HG03460 (cell line): ENCODE measurements around the gene SELENOT.
"Not testable (repeated sequence)": the region's sequence is repeated elsewhere in the genome, so short reads cannot be mapped to it uniquely, and the experiment has no call there.

Experiments
- ATAC-seq: cut with Tn5 transposase; IDR thresholded peaks from one replicate; pipeline ENCODE4 v1.9.1; 2021; ENCODE audit not compliant: unreplicated experiment

Gene SELENOT, protein sequence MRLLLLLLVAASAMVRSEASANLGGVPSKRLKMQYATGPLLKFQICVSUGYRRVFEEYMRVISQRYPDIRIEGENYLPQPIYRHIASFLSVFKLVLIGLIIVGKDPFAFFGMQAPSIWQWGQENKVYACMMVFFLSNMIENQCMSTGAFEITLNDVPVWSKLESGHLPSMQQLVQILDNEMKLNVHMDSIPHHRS

GRCh38 chr3:150603153-150603979 is at the start of gene SELENOT:
TSS of gene SELENOT (plus strand) at chr3:150603321. CDS start at chr3:150603363, 42 bp downstream.
- ATAC-seq, result peak; percentile 48

GRCh38 chr3:150555859-150556436 is 47.2 kb upstream of the SELENOT start:
- ATAC-seq, result no peak

DNA sequence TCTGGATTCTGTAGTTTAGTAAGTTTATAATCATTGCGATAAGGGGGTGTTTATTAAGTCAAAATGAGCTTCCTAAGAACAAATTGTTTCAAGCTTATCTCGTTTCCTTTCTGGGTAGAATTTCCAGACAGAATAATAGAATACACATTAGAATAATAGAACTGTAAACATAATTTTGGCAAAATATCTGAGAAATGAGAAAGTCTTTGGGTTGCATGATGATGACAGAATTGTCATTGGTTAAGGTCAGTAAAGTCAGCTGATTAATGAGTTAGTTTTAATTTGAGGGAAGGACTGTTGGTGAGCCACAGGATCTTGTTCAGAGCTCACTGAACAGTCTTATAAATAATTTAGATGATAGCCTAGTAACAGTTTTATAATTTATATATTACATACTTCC is 46.3 kb upstream of the SELENOT start:
- ATAC-seq, result no peak

GRCh38 chr3:150557725-150558124 is 45.4 kb upstream of the SELENOT start:
- ATAC-seq, result no peak

GRCh38 chr3:150564243-150564642 is 38.9 kb upstream of the SELENOT start:
- no peak for ATAC-seq

DNA sequence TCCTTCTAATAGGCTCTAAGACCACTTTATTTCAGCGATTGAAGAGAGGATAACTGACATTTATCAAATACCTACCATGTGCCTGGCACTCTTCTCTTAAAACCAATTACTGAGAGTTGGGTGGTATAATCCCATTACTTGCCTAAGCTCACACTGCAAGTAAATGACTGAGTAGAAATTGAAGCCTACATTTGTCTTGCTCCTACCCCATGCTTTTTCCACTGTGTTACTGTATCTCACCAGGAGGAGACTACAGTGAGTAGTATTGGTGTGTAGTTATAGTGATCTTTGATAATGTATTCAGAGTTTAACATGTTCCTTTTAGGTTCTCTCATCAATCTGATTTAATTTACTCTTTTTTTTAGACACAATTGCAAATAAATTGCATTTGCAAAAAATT is 35.8 kb upstream of the SELENOT start:
- no peak for ATAC-seq

DNA sequence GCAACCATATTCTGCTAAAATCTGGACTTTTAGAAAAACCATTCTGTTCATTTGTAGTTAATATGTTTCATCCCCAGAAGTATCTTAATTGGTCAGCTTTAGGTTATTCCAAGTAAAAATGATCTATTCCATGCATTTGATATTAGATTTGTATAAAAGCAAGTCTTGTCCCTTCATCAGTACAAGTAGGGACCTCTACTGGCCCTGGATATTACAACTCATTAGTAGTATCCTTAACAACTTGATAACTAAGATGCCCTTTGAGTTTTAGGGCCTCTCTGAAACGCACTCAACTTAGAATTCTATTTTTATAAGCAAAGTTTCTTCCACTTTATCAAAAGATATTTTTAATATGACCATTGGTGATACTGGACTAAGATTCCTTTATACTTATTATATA is 25.3 kb upstream of the SELENOT start:
- no peak for ATAC-seq

- no peak for ATAC-seq
Measured at GRCh38 chr3:150581174-150581573, 21.9 kb upstream of the SELENOT start.

DNA sequence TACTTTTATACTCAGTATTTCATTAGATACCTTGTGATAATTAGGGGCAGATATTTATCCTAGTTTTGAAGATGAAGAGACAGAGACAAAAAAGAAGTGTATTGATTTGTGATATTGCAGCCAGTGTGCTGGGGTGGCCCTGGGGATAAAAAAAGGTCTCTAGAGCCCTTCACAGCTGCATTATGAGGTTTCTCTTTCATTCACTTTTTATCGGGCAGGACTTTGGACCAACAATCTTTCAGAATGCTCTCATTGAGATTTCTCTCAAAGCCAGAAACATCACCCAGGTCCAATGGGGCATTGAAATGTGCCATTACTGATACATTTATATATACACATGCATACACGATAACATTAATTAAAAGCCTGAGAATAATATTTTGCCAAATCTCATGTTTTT is 20.5 kb upstream of the SELENOT start:
- peak; percentile 60 for ATAC-seq

DNA sequence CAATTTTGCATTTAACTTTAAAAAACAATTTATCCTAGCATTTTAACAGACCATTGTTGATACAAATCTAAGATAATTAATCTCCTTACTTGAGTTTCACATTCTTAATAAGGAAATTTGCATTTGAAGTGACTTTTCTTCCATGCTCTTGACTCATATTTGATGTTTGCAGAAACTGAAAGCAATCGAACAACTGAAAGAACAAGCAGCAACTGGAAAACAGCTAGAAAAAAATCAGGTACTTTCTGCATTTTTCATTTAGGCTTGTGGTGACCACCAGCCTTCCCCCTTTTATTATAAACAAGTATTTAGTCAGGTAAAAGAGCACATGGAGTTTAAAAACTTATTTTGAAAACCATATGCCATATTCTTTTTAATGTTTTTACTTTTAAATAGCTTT is 20.1 kb upstream of the SELENOT start:
- peak; percentile 72 for ATAC-seq

DNA sequence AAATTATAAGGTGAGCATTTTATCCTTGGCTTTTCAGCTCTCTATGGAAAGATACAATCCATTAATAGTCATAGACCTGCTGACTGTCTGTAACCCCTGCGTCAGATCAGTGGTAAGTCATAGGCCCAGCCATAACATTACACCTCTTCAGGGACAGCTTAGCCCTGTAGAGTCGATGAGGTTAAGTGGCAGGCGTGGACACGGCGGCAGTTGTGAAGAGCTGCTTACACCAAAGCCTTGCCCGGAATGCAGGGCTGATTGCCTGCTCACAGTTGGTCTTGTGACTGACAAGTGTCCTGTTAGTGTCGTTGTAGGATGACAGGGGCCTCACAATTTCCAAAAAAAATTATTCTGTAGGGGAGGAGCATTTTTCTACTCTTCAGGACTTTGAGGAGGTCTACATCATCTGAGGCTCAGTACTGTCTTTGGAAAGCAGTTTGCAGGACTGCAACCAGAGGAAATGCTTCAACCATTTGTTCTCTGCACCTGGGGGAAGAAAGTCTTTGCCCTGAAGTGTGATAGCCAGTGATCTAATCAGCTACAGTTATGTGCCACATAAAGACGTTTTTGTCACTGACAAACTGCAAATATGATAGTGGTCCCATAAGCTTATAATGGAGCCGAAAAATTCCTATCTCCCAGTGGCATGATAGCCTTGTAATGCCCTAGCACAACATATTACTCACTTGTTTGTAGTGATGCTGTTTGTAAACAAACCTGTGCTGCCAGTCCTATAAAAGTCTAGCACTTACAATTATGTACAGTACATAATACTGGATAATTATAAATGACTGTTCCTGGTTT is 14.9 kb upstream of the SELENOT start:
- no peak for ATAC-seq

GRCh38 chr3:150589759-150590158 is 13.4 kb upstream of the SELENOT start:
- no peak for ATAC-seq

DNA sequence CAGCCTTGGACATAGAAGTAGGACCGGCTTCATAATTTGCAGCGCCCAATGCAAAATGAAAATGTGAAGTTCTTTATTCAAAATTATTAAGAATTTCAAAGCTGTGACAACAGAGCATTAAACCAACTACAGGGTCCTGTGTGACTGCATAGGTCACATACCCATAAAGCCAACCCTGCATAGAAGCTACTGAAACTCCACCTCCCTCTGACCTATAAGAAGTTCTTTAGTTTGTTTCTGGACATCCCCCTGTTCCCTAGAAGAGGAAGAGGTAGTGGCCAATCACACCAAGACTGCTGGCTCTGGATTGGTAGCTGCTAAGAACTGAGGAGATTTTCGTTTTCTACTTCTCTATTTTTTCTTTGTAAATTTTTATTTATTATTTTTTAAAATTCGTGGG is 9.0 kb upstream of the SELENOT start:
- ATAC-seq, result no peak

- no peak for ATAC-seq
Measured at GRCh38 chr3:150597646-150598045, 5.5 kb upstream of the SELENOT start.

GRCh38 chr3:150599611-150600297 is 3.4 kb upstream of the SELENOT start:
- peak; percentile 22 for ATAC-seq

DNA sequence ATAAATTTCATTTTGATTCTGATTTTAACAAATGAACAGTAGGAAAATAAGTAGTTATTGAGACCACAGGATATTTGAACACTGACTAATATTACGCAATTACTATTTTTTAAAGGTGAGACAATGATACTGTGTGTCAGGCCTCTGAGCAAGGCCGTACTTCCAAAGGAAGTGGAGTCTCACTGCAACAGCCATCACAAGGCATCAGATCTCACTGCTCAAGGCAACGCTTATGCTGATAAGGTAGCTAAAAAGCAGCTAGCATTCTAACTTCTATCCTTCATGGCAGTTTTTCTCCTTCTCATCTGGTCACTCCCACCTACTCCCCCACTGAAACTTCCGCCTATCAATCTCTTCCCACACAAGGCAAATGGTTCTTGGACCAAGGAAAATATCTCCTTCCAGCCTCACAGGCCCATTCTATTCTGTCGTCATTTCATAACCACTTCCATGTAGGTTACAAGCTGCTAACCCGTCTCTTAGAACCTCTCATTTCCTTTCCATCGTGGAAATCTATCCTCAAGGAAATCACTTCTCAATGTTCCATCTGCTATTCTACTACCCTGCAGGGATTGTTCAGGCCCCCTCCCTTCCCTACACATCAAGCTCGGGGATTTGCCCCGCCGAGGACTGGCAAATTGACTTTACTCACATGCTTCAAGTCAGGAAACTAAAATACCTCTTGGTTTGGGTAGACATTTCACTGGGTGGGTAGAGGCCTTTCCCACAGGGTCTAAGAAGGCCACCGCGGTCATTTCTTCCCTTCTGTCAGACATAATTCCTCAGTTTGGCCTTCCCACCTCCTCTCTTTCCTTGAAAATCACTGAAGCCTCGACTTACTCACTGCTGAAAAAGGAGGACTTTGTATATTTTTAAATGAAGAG is 2.2 kb upstream of the SELENOT start:
- not testable (repeated sequence) for ATAC-seq

DNA sequence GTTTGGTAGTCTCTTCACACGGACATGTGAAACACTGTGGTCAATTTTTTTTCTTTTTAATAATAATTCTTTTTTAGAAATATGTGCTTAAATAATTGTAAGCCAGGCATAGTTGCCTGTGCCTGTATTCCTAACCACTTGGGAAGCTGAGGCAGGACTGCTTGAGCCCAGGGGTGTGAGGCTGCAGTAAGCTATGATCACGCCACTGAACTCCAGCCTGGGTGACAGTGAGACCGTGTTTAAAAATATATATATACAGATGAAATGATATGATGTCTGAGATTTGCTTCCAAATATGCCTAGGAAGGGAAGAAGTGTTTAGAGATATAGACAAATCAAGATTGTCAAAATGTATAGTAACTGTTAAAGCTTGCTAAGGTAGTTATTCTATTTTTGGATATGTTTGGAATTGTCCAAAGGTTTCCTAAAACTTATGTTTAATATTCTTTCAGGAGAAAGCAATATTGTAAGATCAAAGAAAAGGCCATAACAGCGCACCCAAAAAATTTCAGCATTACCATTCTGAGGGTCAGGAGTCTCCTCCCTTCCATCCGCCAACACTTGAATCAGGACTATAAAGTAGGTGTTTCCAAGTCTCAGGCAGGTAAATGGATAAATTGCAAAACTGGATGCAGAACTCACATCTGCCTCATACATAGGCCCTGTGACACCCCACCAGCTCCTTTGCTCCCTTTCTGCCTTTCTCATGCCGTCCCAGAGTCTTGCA is 532 bp upstream of the SELENOT start:
- ATAC-seq, result peak; percentile 3

DNA sequence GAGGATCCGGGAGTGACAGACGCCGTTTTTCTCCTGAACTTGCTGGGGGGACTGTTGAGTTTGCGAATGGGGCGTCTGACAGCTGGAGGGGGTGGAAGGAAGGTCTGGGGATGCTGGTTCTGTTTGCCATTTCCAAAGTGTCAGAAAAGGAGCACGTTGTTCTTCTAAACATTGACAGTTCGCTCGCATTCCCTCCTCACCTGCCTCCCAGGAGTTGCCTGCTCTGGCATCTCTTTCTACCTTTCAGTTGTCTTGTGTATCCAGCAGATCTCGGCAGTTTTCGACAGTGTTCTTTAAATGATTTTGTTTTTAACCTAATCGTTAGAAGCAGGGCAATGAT is 829 bp downstream of the SELENOT start:
- no peak for ATAC-seq

DNA sequence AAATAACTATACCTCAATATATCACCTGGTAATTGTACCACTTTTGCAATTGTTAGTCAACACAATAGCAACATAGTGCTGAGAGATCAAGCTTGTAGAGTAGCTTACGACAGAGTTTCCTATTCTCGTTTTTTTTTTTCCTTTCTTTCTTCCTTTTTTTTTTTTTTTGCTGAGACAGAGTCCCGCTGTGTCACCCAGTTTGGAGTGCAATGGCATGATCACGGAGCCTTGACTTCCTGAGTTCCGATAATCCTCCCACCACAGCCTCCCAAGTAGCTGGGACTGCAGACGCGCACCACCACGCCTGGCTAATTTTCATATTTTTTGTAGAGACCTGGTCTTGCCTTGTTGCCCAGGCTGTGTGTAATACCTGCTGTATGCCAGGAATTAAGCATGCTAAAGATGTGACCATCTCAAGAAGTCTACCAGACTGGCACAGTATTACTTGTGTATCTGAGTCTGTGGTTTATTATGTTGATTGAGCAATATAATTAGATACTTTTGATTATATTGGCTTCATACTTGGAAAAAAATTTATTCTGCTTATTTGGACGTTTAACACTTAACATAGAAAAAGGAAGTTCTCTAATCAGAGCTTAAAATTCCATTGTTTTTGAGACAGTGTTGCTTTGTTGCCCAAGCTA is 3.0 kb downstream of the SELENOT start:
- ATAC-seq, result no peak
